ENCODE data around the gene MYO15B.

MYO15B gene

GRCh38 chr17:75652341-75652740 lies 64.7 kb downstream of the MYO15B start:
- Mint-ChIP-seq H3K4me1 (ENCODE audit: low read depth) (peaks cover 5% of the 10 kb centered on the region), H3K4me3 (no peak overlapping the region), H3K9me3 (no peaks in the 10 kb centered on the region), H3K27me3 (no peaks in the 10 kb centered on the region), H3K27ac (no peak overlapping the region), H3K36me3 (ENCODE audit: low read depth) (peaks cover 39% of the 10 kb centered on the region)

- H3K4me1 Mint-ChIP-seq (ENCODE audit: low read depth): peaks cover 5% of the 10 kb centered on the region
- H3K4me3 Mint-ChIP-seq: no peak overlapping the region
- H3K9me3 Mint-ChIP-seq: no peaks in the 10 kb centered on the region
- peaks cover 33% of the 10 kb centered on the region for H3K36me3 Mint-ChIP-seq (ENCODE audit: low read depth)
- no peaks in the 10 kb centered on the region for H3K27me3 Mint-ChIP-seq
- no peak overlapping the region for H3K27ac Mint-ChIP-seq
These were observed 65.4 kb downstream of the MYO15B start for GRCh38 chr17:75652934-75653549.

- no peak overlapping the region for H3K27ac Mint-ChIP-seq
- H3K4me3 Mint-ChIP-seq: no peak overlapping the region
- peaks cover 32% of the 10 kb centered on the region for H3K36me3 Mint-ChIP-seq (ENCODE audit: low read depth)
These were observed 66.6 kb downstream of the MYO15B start for GRCh38 chr17:75654176-75654575.

GRCh38 chr17:75658237-75658636 lies 70.6 kb downstream of the MYO15B start:
- Mint-ChIP-seq H3K9me3 (no peaks in the 10 kb centered on the region), H3K27ac (no peak overlapping the region), H3K4me3 (no peak overlapping the region), H3K27me3 (no peaks in the 10 kb centered on the region), H3K4me1 (ENCODE audit: low read depth) (no peaks in the 10 kb centered on the region), H3K36me3 (ENCODE audit: low read depth) (peaks cover 21% of the 10 kb centered on the region)

More at GRCh38 chr17:75654176-75654575, 66.6 kb downstream of the MYO15B start:
- Mint-ChIP-seq H3K4me1 (ENCODE audit: low read depth) (peaks cover 5% of the 10 kb centered on the region), H3K27me3 (no peaks in the 10 kb centered on the region), H3K9me3 (no peaks in the 10 kb centered on the region)

GRCh38 chr17:75661531-75661930 lies 73.9 kb downstream of the MYO15B start:
- H3K4me3 Mint-ChIP-seq: no peak overlapping the region
- peaks cover 21% of the 10 kb centered on the region for H3K36me3 Mint-ChIP-seq (ENCODE audit: low read depth)
- H3K4me1 Mint-ChIP-seq (ENCODE audit: low read depth): peaks cover 18% of the 10 kb centered on the region
- H3K27me3 Mint-ChIP-seq: no peaks in the 10 kb centered on the region
- H3K27ac Mint-ChIP-seq: no peak overlapping the region
- no peaks in the 10 kb centered on the region for H3K9me3 Mint-ChIP-seq

- peaks cover 21% of the 10 kb centered on the region for H3K36me3 Mint-ChIP-seq (ENCODE audit: low read depth)
- H3K4me3 Mint-ChIP-seq: no peak overlapping the region
- peaks cover 18% of the 10 kb centered on the region for H3K4me1 Mint-ChIP-seq (ENCODE audit: low read depth)
- no peak overlapping the region for H3K27ac Mint-ChIP-seq
- no peaks in the 10 kb centered on the region for H3K9me3 Mint-ChIP-seq
- no peaks in the 10 kb centered on the region for H3K27me3 Mint-ChIP-seq
These were observed 74.9 kb downstream of the MYO15B start for GRCh38 chr17:75662511-75662910.

GRCh38 chr17:75664099-75664549 lies 76.5 kb downstream of the MYO15B start:
- Mint-ChIP-seq H3K9me3 (no peaks in the 10 kb centered on the region), H3K4me3 (peak overlapping the region; percentile 6), H3K27ac (peak overlapping the region; percentile 59), H3K4me1 (ENCODE audit: low read depth) (peaks cover 18% of the 10 kb centered on the region), H3K36me3 (ENCODE audit: low read depth) (peaks cover 26% of the 10 kb centered on the region), H3K27me3 (no peaks in the 10 kb centered on the region)

GRCh38 chr17:75665981-75666380 lies 78.4 kb downstream of the MYO15B start:
- Mint-ChIP-seq H3K4me1 (ENCODE audit: low read depth) (peaks cover 29% of the 10 kb centered on the region), H3K27ac (no peak overlapping the region)

GRCh38 chr17:75666959-75667790 lies 79.6 kb downstream of the MYO15B start, which contains the start of the genes RECQL5 and SAP30BP:
RECQL5 (minus strand) TSS chr17:75667154; CDS start chr17:75666557, 597 bp downstream.
SAP30BP (plus strand) TSS chr17:75667338; CDS start chr17:75667373, 35 bp downstream.
- Mint-ChIP-seq H3K27me3 (no peaks in the 10 kb centered on the region), H3K36me3 (ENCODE audit: low read depth) (peaks cover 41% of the 10 kb centered on the region), H3K4me3 (no peak within 1 kb of the TSS), H3K9me3 (no peaks in the 10 kb centered on the region), H3K4me1 (ENCODE audit: low read depth) (peaks cover 34% of the 10 kb centered on the region), H3K27ac (no peak within 1 kb of the TSS)

More at GRCh38 chr17:75665981-75666380, 78.4 kb downstream of the MYO15B start:
- Mint-ChIP-seq H3K36me3 (ENCODE audit: low read depth) (peaks cover 41% of the 10 kb centered on the region), H3K4me3 (no peak overlapping the region), H3K27me3 (no peaks in the 10 kb centered on the region), H3K9me3 (no peaks in the 10 kb centered on the region)

- H3K4me3 Mint-ChIP-seq: no peak overlapping the region
- no peak overlapping the region for H3K27ac Mint-ChIP-seq
These were observed 80.2 kb downstream of the MYO15B start for GRCh38 chr17:75667825-75668224.

GRCh38 chr17:75668489-75668888 lies 80.9 kb downstream of the MYO15B start:
- Mint-ChIP-seq H3K36me3 (ENCODE audit: low read depth) (peaks cover 48% of the 10 kb centered on the region), H3K27ac (no peak overlapping the region), H3K4me3 (no peak overlapping the region), H3K27me3 (no peaks in the 10 kb centered on the region), H3K9me3 (no peaks in the 10 kb centered on the region), H3K4me1 (ENCODE audit: low read depth) (peaks cover 34% of the 10 kb centered on the region)

More at GRCh38 chr17:75667825-75668224, 80.2 kb downstream of the MYO15B start:
- Mint-ChIP-seq H3K27me3 (no peaks in the 10 kb centered on the region), H3K4me1 (ENCODE audit: low read depth) (peaks cover 34% of the 10 kb centered on the region), H3K36me3 (ENCODE audit: low read depth) (peaks cover 42% of the 10 kb centered on the region), H3K9me3 (no peaks in the 10 kb centered on the region)

GRCh38 chr17:75670868-75671267 lies 83.3 kb downstream of the MYO15B start:
- H3K27ac Mint-ChIP-seq: no peak overlapping the region
- H3K36me3 Mint-ChIP-seq (ENCODE audit: low read depth): peaks cover 49% of the 10 kb centered on the region
- H3K4me1 Mint-ChIP-seq (ENCODE audit: low read depth): peaks cover 20% of the 10 kb centered on the region
- H3K4me3 Mint-ChIP-seq: no peak overlapping the region
- no peaks in the 10 kb centered on the region for H3K27me3 Mint-ChIP-seq
- H3K9me3 Mint-ChIP-seq: no peaks in the 10 kb centered on the region

- no peaks in the 10 kb centered on the region for H3K9me3 Mint-ChIP-seq
- H3K4me3 Mint-ChIP-seq: no peak overlapping the region
- H3K4me1 Mint-ChIP-seq (ENCODE audit: low read depth): peaks cover 20% of the 10 kb centered on the region
- no peak overlapping the region for H3K27ac Mint-ChIP-seq
- H3K36me3 Mint-ChIP-seq (ENCODE audit: low read depth): peaks cover 60% of the 10 kb centered on the region
- H3K27me3 Mint-ChIP-seq: no peaks in the 10 kb centered on the region
These were observed 84.4 kb downstream of the MYO15B start for GRCh38 chr17:75672011-75672410.

- H3K9me3 Mint-ChIP-seq: no peaks in the 10 kb centered on the region
These were observed 85.9 kb downstream of the MYO15B start for GRCh38 chr17:75673487-75673886.

More at GRCh38 chr17:75673487-75673886, 85.9 kb downstream of the MYO15B start:
- H3K27ac Mint-ChIP-seq: no peak overlapping the region
- no peak overlapping the region for H3K4me3 Mint-ChIP-seq
- peaks cover 27% of the 10 kb centered on the region for H3K4me1 Mint-ChIP-seq (ENCODE audit: low read depth)
- peaks cover 64% of the 10 kb centered on the region for H3K36me3 Mint-ChIP-seq (ENCODE audit: low read depth)
- no peaks in the 10 kb centered on the region for H3K27me3 Mint-ChIP-seq
